ENCODE measurements around the gene STK35. TPM values are rescaled to one million over a fixed set of nuclear protein-coding genes. Genes with fewer than 3 reads are reported as not detected.

STK35 gene
- total and polyA plus RNA-seq, 2 of the 8 experiments (the other 6 are each of a cell fraction or from before 2014, with no cell fraction given), result 24.9 to 45.0 TPM

DNA sequence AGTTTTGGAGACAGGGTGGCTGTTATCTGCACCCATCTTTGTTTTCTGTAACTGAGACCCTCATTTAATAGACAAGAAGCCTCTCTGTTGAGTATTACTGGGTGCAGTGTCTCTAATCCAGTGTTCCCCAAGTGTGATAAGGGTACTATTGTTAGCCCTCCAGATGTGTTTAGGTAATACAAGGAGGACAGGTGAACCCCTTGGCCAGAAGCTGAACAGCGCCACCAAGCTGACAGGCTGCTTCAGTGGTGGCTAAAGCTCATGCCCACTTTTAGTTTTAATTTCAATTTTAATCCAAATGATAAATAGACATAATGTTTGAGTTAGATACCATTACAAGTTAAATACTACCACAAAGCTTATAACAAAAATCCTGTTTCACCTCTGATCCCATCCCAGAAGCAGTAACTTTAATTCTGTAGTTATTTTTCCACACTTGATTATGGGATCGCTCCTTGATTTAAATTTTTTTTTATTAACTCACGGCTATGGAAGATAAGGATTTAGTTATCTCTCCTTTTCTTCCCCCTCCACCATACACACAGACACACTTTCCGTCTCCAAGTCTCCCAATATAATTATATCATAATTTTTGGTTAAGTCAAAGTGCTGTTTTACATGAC lies 8.4 kb upstream of the STK35 start:
- H3K79me2 ChIP-seq (ENCODE audit: control insufficient read depth in 1 of 2, insufficient read depth in 2 of 2, low read length in 2 of 2), result no peaks in the 10 kb centered on the region
- no peak overlapping the region for H3K4ac ChIP-seq (replicated peaks; ENCODE audit: insufficient read length, low read depth, low read length)
- H3K4me1 ChIP-seq (replicated peaks in 1 of 4; ENCODE audit: control insufficient read depth in 3 of 4, insufficient read depth in 4 of 4, low read length in 3 of 4), result peaks cover 0 to 10% (median 7%) of the 10 kb centered on the region in 4 experiments; a peak in 4 of 7 replicates
- H2BK12ac ChIP-seq (ENCODE audit: low read depth, low read length), result no peak overlapping the region
- H4K91ac ChIP-seq (replicated peaks; ENCODE audit: insufficient read length, low read length), result no peak overlapping the region
- H3K4me3 ChIP-seq (ENCODE audit: extremely low read depth in 1 of 4, insufficient read depth in 2 of 4, low read depth in 3 of 4, low read length in 4 of 4), result no peak overlapping the region
- H4K5ac ChIP-seq (ENCODE audit: insufficient read length, low read depth, low read length), result no peak overlapping the region
- H3K9me3 ChIP-seq (ENCODE audit: insufficient read depth in 2 of 2, low read depth in 1 of 2, low read length in 1 of 2), result no peaks in the 10 kb centered on the region
- no peak overlapping the region for H2BK15ac ChIP-seq (ENCODE audit: low read length)
- peak; percentile 76 for FAIRE-seq
- WGBS, 2 experiments (ENCODE audit: extremely low coverage in 1 of 2, insufficient coverage in 1 of 2, insufficient read length in 1 of 2, insufficient replicate concordance in 2 of 2, low coverage in 1 of 2, low lambda C conversion rate in 2 of 2, missing lambda C conversion rate in 1 of 2), result 60% methylated on average over 4 of the region's 4 CpGs; no CpG with 5 or more reads in 1 of the 2 experiments
- H3K23me2 ChIP-seq (ENCODE audit: low read depth, low read length), result 0 out of 2 replicates have a peak, but pooled peaks cover 1% of the 10 kb centered on the region
- no peak overlapping the region for H3K23ac ChIP-seq (ENCODE audit: insufficient read length)
- no peak overlapping the region for H3K9ac ChIP-seq (replicated peaks in 1 of 4; ENCODE audit: extremely low read depth in 1 of 4, low read depth in 3 of 4, low read length in 3 of 4)
- H3K56ac ChIP-seq (replicated peaks; ENCODE audit: insufficient read length, low read depth, low read length), result no peak overlapping the region
- no peak overlapping the region for H3K14ac ChIP-seq (ENCODE audit: insufficient read length)
- peak in 1 of 2 experiments; percentile 58 for DNase-seq (ENCODE audit: low read depth in 1 of 2, low spot score in 2 of 2)
- H4K20me1 ChIP-seq (replicated peaks in 1 of 2; ENCODE audit: control insufficient read depth in 1 of 2, insufficient read depth in 2 of 2, low read length in 2 of 2), result no peaks in the 10 kb centered on the region
- no peak overlapping the region for H2AFZ ChIP-seq (ENCODE audit: low read length)
- H3K4me2 ChIP-seq (ENCODE audit: insufficient read depth in 1 of 2, low read depth in 2 of 2, low read length in 2 of 2), result no peak overlapping the region
- H3K18ac ChIP-seq (ENCODE audit: extremely low read depth, low read length), result no peak overlapping the region
- H2AK5ac ChIP-seq (ENCODE audit: low read depth, low read length), result no peak overlapping the region
- no peak overlapping the region for H2BK120ac ChIP-seq (replicated peaks; ENCODE audit: low read depth, low read length)
- no peaks in the 10 kb centered on the region for H3K36me3 ChIP-seq (ENCODE audit: control insufficient read depth in 2 of 4, insufficient read depth in 4 of 4, low read length in 3 of 4)
- no peaks in the 10 kb centered on the region; a peak in 1 of 7 replicates for H3K27me3 ChIP-seq (replicated peaks in 1 of 4; ENCODE audit: control insufficient read depth in 3 of 4, extremely low read depth in 1 of 4, insufficient read depth in 3 of 4, low read length in 3 of 4)
- H4K8ac ChIP-seq (ENCODE audit: extremely low read depth, insufficient read depth, low read length), result no peak overlapping the region
- H3K79me1 ChIP-seq (ENCODE audit: low read depth, low read length), result no peaks in the 10 kb centered on the region
- no peak overlapping the region for H3K27ac ChIP-seq (ENCODE audit: low read depth, low read length)
- CTCF ChIA-PET (ENCODE audit: partially characterized antibody), result interaction anchor here (0.7 to 6.5 kb wide), 42 partner anchors 10 to 589 kb away, joined by 3 to 57 read pairs (median 4); partner anchors contain the start of gene STK35
- POLR2A ChIA-PET (ENCODE audit: partially characterized antibody), result interaction anchor here (5.0 kb wide), 1 partner anchor 9 kb away, joined by 21 read pairs; the partner anchor contains the start of gene STK35
- H2BK5ac ChIP-seq (ENCODE audit: low read depth, low read length), result no peak overlapping the region
- H2BK20ac ChIP-seq (ENCODE audit: low read length), result no peak overlapping the region
- TF ChIP-seq KDM1A (IDR thresholded peaks at IDR 0.05; ENCODE audit: borderline replicate concordance, low read length) (no peak), TAF1 (IDR thresholded peaks at IDR 0.05; ENCODE audit: low read depth, low read length) (no peak), CEBPB (IDR thresholded peaks at IDR 0.05; ENCODE audit: low read depth, low read length) (no peak), RAD21 (IDR thresholded peaks at IDR 0.05 in 1 of 2, conservative IDR thresholded peaks at IDR 0.05 in 1 of 2; ENCODE audit: low read depth in 2 of 2, low read length in 2 of 2) (peak; percentile 91 to 94), RFX5 (IDR thresholded peaks at IDR 0.05; ENCODE audit: borderline replicate concordance, low read depth, low read length) (no peak), SP4 (IDR thresholded peaks at IDR 0.05; ENCODE audit: low read length) (no peak), RNF2 (IDR thresholded peaks at IDR 0.05; ENCODE audit: borderline replicate concordance, low read depth, low read length, missing control alignments, poor library complexity, severe bottlenecking) (no peak), BACH1 (IDR thresholded peaks at IDR 0.05; ENCODE audit: low read length) (no peak), FOSL1 (IDR thresholded peaks at IDR 0.05; ENCODE audit: insufficient read depth, low read depth, low read length) (no peak), TCF12 (IDR thresholded peaks at IDR 0.05; ENCODE audit: low read depth, low read length) (0 out of 2 replicates have a peak, but pooled peaks have one; percentile 39), MAX (IDR thresholded peaks at IDR 0.05) (no peak), SAP30 (IDR thresholded peaks at IDR 0.05; ENCODE audit: insufficient read depth, insufficient replicate concordance, low read length) (no peak)
